SK-N-MC (cell line): ENCODE measurements around the gene XRCC1.

Experiments
- EZH2 ChIP-seq: fragments of 200-600 bp; sonication (generic); IDR thresholded peaks from one replicate; pipeline ENCODE4 v1.6.1; 2017; ENCODE audit warnings: antibody characterized with exemption
- POLR2AphosphoS5 ChIP-seq: IDR thresholded peaks from 2 replicates; pipeline ENCODE4 v1.6.1; 2012; ENCODE audit warnings: mild to moderate bottlenecking, low read depth, low read length, borderline replicate concordance

- TF ChIP-seq POLR2AphosphoS5 (no peak), EZH2 (no peak)
Measured at GRCh38 chr19:43552198-43552450, 23.2 kb downstream of the XRCC1 start.
